ENCODE data around the gene PCK1.

Gene PCK1

DNA sequence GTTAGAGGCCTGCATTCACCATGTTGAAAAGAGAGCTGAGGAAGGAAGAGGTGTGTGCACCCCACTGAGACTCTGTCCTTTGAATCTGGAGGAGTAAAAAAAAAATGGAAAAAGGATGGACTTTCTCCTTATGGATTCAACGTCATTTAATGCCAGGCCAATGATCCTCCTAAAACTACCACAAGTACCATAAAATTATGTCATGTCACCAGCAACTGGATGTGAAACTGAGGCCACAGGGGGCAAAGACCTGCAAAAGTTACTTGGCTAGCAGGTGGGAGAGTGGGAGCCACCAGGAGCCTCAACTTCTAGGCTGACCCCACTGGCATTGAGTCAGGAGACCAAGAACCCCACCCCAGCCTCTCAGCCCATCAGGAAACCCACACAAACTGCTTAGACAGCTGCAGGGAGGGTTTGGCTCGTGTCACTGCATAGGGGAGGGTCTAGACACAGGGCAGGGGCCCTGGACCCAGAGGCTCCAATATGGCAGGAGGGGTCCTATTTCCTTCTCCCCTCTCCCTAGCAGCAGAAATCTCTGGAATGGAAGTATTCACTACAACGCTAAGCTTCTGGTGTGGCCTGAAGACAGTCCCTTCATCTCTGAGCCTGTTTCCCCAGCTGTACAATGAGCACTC is 11.0 kb downstream of the PCK1 start:
- no peaks in the 10 kb centered on the region for H4K20me1 ChIP-seq (ENCODE audit: control insufficient read depth, insufficient read depth, low read depth, low read length)
- TF ChIP-seq, protein P1, sequence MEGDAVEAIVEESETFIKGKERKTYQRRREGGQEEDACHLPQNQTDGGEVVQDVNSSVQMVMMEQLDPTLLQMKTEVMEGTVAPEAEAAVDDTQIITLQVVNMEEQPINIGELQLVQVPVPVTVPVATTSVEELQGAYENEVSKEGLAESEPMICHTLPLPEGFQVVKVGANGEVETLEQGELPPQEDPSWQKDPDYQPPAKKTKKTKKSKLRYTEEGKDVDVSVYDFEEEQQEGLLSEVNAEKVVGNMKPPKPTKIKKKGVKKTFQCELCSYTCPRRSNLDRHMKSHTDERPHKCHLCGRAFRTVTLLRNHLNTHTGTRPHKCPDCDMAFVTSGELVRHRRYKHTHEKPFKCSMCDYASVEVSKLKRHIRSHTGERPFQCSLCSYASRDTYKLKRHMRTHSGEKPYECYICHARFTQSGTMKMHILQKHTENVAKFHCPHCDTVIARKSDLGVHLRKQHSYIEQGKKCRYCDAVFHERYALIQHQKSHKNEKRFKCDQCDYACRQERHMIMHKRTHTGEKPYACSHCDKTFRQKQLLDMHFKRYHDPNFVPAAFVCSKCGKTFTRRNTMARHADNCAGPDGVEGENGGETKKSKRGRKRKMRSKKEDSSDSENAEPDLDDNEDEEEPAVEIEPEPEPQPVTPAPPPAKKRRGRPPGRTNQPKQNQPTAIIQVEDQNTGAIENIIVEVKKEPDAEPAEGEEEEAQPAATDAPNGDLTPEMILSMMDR (IDR thresholded peaks at IDR 0.05; ENCODE audit: low read depth, low read length, poor library complexity, severe bottlenecking), result no peak
- no peak for TF ChIP-seq EZH2phosphoT487 (IDR thresholded peaks at IDR 0.05; ENCODE audit: borderline replicate concordance, low read length)
- no peaks in the 10 kb centered on the region for H3K79me2 ChIP-seq (ENCODE audit: control insufficient read depth, low read length)
- H3K9me2 ChIP-seq (replicated peaks; ENCODE audit: control insufficient read depth, low read length), result no peaks in the 10 kb centered on the region
- H3K4me3 ChIP-seq (ENCODE audit: low read length), result no peak overlapping the region
- no peak overlapping the region for H3K27ac ChIP-seq (ENCODE audit: low read depth, low read length)
- H3K36me3 ChIP-seq (ENCODE audit: control insufficient read depth, low read length), result no peaks in the 10 kb centered on the region
- H3K4me2 ChIP-seq (ENCODE audit: low read length), result no peak overlapping the region
- no peaks in the 10 kb centered on the region for H3K4me1 ChIP-seq (ENCODE audit: control insufficient read depth, low read length)
- H3F3A ChIP-seq (ENCODE audit: control insufficient read depth, insufficient read depth), result no peaks in the 10 kb centered on the region
- peaks cover 29% of the 10 kb centered on the region for H3K27me3 ChIP-seq (ENCODE audit: control insufficient read depth, low read length)
- H3K9me3 ChIP-seq (ENCODE audit: control insufficient read depth, insufficient read depth, low read length), result no peaks in the 10 kb centered on the region

DNA sequence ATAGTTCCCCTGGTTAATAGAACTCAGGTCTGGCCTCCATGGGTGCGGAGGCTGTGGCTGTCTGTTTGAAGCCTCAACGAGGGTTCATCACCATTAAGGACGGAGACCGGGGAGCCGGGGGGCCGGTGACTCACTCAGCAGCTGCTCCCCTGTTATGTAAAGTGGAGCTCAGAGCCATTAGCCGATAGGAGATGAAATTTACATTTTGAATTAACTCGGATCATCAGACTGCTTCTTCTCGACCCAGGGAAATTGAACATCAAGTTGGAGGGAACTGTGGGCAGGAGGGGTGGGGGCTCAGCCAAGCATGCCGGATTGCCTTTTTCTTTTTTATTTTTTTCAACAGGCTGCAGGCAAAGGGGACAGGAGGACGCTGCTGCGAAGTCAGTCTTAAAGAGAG is 12.3 kb downstream of the PCK1 start:
- H3K79me2 ChIP-seq (ENCODE audit: control insufficient read depth, low read length), result no peaks in the 10 kb centered on the region
- H3K4me3 ChIP-seq (ENCODE audit: low read length), result no peak overlapping the region
- H3K9me2 ChIP-seq (replicated peaks; ENCODE audit: control insufficient read depth, low read length), result no peaks in the 10 kb centered on the region
- TF ChIP-seq, protein P1 (IDR thresholded peaks at IDR 0.05; ENCODE audit: low read depth, low read length, poor library complexity, severe bottlenecking), result no peak
- no peak for TF ChIP-seq EZH2phosphoT487 (IDR thresholded peaks at IDR 0.05; ENCODE audit: borderline replicate concordance, low read length)
- no peaks in the 10 kb centered on the region for H3K36me3 ChIP-seq (ENCODE audit: control insufficient read depth, low read length)
- no peaks in the 10 kb centered on the region for H3K4me1 ChIP-seq (ENCODE audit: control insufficient read depth, low read length)
- H3K4me2 ChIP-seq (ENCODE audit: low read length), result no peak overlapping the region
- H3F3A ChIP-seq (ENCODE audit: control insufficient read depth, insufficient read depth), result no peaks in the 10 kb centered on the region
- H4K20me1 ChIP-seq (ENCODE audit: control insufficient read depth, insufficient read depth, low read depth, low read length), result no peaks in the 10 kb centered on the region
- H3K9me3 ChIP-seq (ENCODE audit: control insufficient read depth, insufficient read depth, low read length), result no peaks in the 10 kb centered on the region
- H3K27me3 ChIP-seq (ENCODE audit: control insufficient read depth, low read length), result peaks cover 42% of the 10 kb centered on the region
- H3K27ac ChIP-seq (ENCODE audit: low read depth, low read length), result no peak overlapping the region

DNA sequence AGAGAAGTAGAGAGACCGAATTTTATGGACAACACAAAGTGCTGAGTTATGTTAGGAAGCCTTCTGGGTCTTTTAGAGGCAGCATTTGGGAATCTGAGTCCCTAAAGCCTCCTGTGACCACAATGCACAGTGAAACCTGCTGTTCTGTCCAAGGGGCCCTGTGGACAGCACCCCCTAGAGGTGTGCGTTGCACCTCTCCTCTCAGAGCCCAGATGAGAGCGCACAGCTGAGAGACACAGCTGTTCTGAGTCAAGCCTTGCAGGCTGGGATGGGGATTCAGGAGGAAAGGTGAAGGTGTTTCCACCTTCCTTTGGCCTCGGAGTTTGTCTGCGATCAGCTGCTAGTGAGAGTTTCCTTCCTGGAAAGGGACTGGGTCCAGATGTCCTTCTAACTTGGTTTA is 13.0 kb downstream of the PCK1 start:
- no peaks in the 10 kb centered on the region for H3K79me2 ChIP-seq (ENCODE audit: control insufficient read depth, low read length)
- no peaks in the 10 kb centered on the region for H3K4me1 ChIP-seq (ENCODE audit: control insufficient read depth, low read length)
- H3K27me3 ChIP-seq (ENCODE audit: control insufficient read depth, low read length), result peaks cover 49% of the 10 kb centered on the region
- no peak for TF ChIP-seq EZH2phosphoT487 (IDR thresholded peaks at IDR 0.05; ENCODE audit: borderline replicate concordance, low read length)
- TF ChIP-seq, protein P1 (IDR thresholded peaks at IDR 0.05; ENCODE audit: low read depth, low read length, poor library complexity, severe bottlenecking), result peak; percentile 56
- no peak overlapping the region for H3K4me2 ChIP-seq (ENCODE audit: low read length)
- H3K4me3 ChIP-seq (ENCODE audit: low read length), result no peak overlapping the region
- no peak overlapping the region for H3K27ac ChIP-seq (ENCODE audit: low read depth, low read length)
- no peaks in the 10 kb centered on the region for H3K9me3 ChIP-seq (ENCODE audit: control insufficient read depth, insufficient read depth, low read length)
- no peaks in the 10 kb centered on the region for H4K20me1 ChIP-seq (ENCODE audit: control insufficient read depth, insufficient read depth, low read depth, low read length)
- no peaks in the 10 kb centered on the region for H3K9me2 ChIP-seq (replicated peaks; ENCODE audit: control insufficient read depth, low read length)
- H3F3A ChIP-seq (ENCODE audit: control insufficient read depth, insufficient read depth), result no peaks in the 10 kb centered on the region
- no peaks in the 10 kb centered on the region for H3K36me3 ChIP-seq (ENCODE audit: control insufficient read depth, low read length)

Measured in DOHH2 (cell line).